NCI-H1048 (cell line): Measurements from ENCODE around the gene ARRB1.
"Not testable (repeated sequence)": the region's sequence is repeated elsewhere in the genome, so short reads cannot be mapped to it uniquely, and the experiment has no call there.

Experiments
- DNase-seq: peaks from one replicate; lab custom pipeline; 2025; lab: John Stamatoyannopoulos, UW

Gene ARRB1

GRCh38 chr11:75298191-75298975, 53.1 kb downstream of the ARRB1 start:
- DNase-seq, result no peak

- DNase-seq, result no peak
Observed at GRCh38 chr11:75293903-75294302, 57.6 kb downstream of the ARRB1 start.

GRCh38 chr11:75292943-75293342, 58.5 kb downstream of the ARRB1 start:
- no peak for DNase-seq

- DNase-seq, result no peak
Observed at GRCh38 chr11:75291741-75292140, 59.7 kb downstream of the ARRB1 start.

- DNase-seq, result no peak
Observed at GRCh38 chr11:75289919-75290318, 61.5 kb downstream of the ARRB1 start.

GRCh38 chr11:75289511-75289760, 62.0 kb downstream of the ARRB1 start:
- DNase-seq, result no peak

- no peak for DNase-seq
Observed at GRCh38 chr11:75287579-75287978, 63.9 kb downstream of the ARRB1 start.

- DNase-seq, result no peak
Observed at GRCh38 chr11:75286826-75287465, 64.5 kb downstream of the ARRB1 start.

GRCh38 chr11:75285776-75286360, 65.6 kb downstream of the ARRB1 start:
- DNase-seq, result no peak

- no peak for DNase-seq
Observed at GRCh38 chr11:75283391-75283931, 68.0 kb downstream of the ARRB1 start.

GRCh38 chr11:75281469-75282095, 69.9 kb downstream of the ARRB1 start:
- no peak for DNase-seq

GRCh38 chr11:75280770-75281468, 70.5 kb downstream of the ARRB1 start:
- DNase-seq, result no peak

- DNase-seq, result no peak
Observed at GRCh38 chr11:75280227-75280701, 71.2 kb downstream of the ARRB1 start.

- DNase-seq, result no peak
Observed at GRCh38 chr11:75279273-75279672, 72.2 kb downstream of the ARRB1 start.

GRCh38 chr11:75277991-75278790, 73.3 kb downstream of the ARRB1 start:
- no peak for DNase-seq

GRCh38 chr11:75277211-75277805, 74.2 kb downstream of the ARRB1 start:
- DNase-seq, result no peak

GRCh38 chr11:75276686-75277085, 74.8 kb downstream of the ARRB1 start:
- no peak for DNase-seq

- no peak for DNase-seq
Observed at GRCh38 chr11:75276186-75276585, 75.3 kb downstream of the ARRB1 start.

GRCh38 chr11:75275581-75275980, 75.9 kb downstream of the ARRB1 start:
- no peak for DNase-seq

GRCh38 chr11:75274716-75275115, 76.7 kb downstream of the ARRB1 start:
- not testable (repeated sequence) for DNase-seq
